Measurements from ENCODE around the gene RPS27A. TPM values are rescaled to one million over a fixed set of nuclear protein-coding genes. Genes with fewer than 3 reads are reported as not detected.

The RPS27A gene
- total RNA-seq, 2 donors from 2014 or later, result 756 to 773 TPM

- peak overlapping the region; percentile 79 to 86 for H3K9ac ChIP-seq (ENCODE audit: low read depth in 2 of 2, low read length in 2 of 2)
- DNase-seq, result peak; percentile 90
- peak overlapping the region; percentile 77 for H3K4me3 ChIP-seq
- no peaks in the 10 kb centered on the region for H3K4me1 ChIP-seq
- H3K9me3 ChIP-seq, result no peaks in the 10 kb centered on the region
- no peaks in the 10 kb centered on the region for H3K27me3 ChIP-seq
- peak overlapping the region; percentile 94 for H3K27ac ChIP-seq
- no peak for TF ChIP-seq CTCF (IDR thresholded peaks at IDR 0.05)
- intact Hi-C loops (cut with DNase I), result no loop called here
- no peaks in the 10 kb centered on the region for H3K36me3 ChIP-seq
Observed at GRCh38 chr2:55282110-55282917, 49.8 kb downstream of the RPS27A start.

DNA sequence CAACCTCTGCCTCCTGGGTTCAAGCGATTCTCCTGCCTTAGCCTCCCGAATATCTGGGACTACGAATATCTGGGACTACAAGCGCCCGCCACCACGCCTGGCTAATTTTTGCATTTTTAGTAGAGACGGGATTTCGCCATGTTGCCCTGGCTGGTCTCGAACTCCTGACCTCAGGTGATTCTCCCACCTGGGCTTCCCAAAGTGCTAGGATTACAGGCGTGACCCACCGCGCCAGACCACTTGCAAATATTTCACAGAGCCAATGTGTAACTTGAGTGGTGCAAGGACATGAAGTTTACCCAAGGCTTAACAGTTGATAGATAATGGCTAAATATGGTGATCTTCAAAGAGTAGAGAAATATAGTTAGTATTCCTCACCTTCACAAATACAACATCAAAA is 50.6 kb downstream of the RPS27A start:
- intact Hi-C loops (cut with DNase I), result no loop called here
- no peaks in the 10 kb centered on the region for H3K9me3 ChIP-seq
- H3K4me1 ChIP-seq, result no peaks in the 10 kb centered on the region
- no peak overlapping the region for H3K9ac ChIP-seq (ENCODE audit: low read depth in 2 of 2, low read length in 2 of 2)
- no peak overlapping the region for H3K27ac ChIP-seq
- no peaks in the 10 kb centered on the region for H3K36me3 ChIP-seq
- H3K4me3 ChIP-seq, result peak overlapping the region; percentile 77
- no peak for DNase-seq
- TF ChIP-seq CTCF (IDR thresholded peaks at IDR 0.05), result no peak
- H3K27me3 ChIP-seq, result no peaks in the 10 kb centered on the region

Other genes with a start within 250 kb of the RPS27A start
- 100 to 1,000 TPM; 199 to 280 TPM for gene RTN4, start 182.2 kb upstream of the RPS27A start, total RNA-seq
- gene CLHC1, start 395 bp upstream of the RPS27A start, total RNA-seq, result 1 to 10 TPM; 8.1 to 8.9 TPM
- 10 to 100 TPM; 39.1 to 49.9 TPM for gene MTIF2, start 36.5 kb downstream of the RPS27A start, total RNA-seq
- 10 to 100 TPM in 1 of 2 donors, 1 to 10 TPM in 1; 4.2 to 11.4 TPM for gene CCDC88A, start 187.2 kb downstream of the RPS27A start, total RNA-seq